Left cardiac atrium (tissue), 4 donors: ENCODE results near the gene DCDC2C. TPM values are rescaled to one million over a fixed set of nuclear protein-coding genes. Genes with fewer than 3 reads are reported as not detected.
"Not testable (repeated sequence)": the region's sequence is repeated elsewhere in the genome, so short reads cannot be mapped to it uniquely, and the experiment has no call there.

Source experiments
- ATAC-seq, 2 donors: fragments of 200-7000 bp; cut with Tn5 transposase; one replicate each; pipeline ENCODE4 v1.9.1; 2020; ENCODE audit warnings: mild to moderate bottlenecking in 2 of 2, moderate library complexity in 2 of 2
- DNase-seq: peaks from one replicate; pipeline ENCODE4 v3.0.0-alpha.2; 2020
- intact Hi-C, 2 donors: fragments of 100-400 bp; cut with DNase I; formaldehyde crosslinking; loops; one replicate each; pipeline versions ENCODE4 v1.14.1 to v1.15.1; 2022 to 2023
- total RNA-seq, 2 donors: library from RNA; stranded (reverse); fragmentation: NEBNext Ultra II Directional; extraction: Animal tissue kit (Norgen Biotek cat#: 25700); gene quantifications; one replicate each; pipeline ENCODE4 v1.2.1, GENCODE V29; 2021
- donor health status: DM: no; HTN: yes; CAD: no.
- donor health status: DM: no; HTN: yes; CAD: no; lungs with severe emphysema.
- donor health status: DM: yes; HTN: yes; CAD: no.
- donor health status: Dilated cardiomyopathy.

Gene DCDC2C
- total RNA-seq, 2 donors from 2014 or later, result not detected

- ATAC-seq (no peak), DNase-seq (no peak)
- intact Hi-C loops, result no loop called here
Observed at GRCh38 chr2:3785890-3786273, 82.5 kb downstream of the DCDC2C start.

GRCh38 chr2:3787768-3788167 is 84.4 kb downstream of the DCDC2C start:
- intact Hi-C loops, result no loop called here
- ATAC-seq, result no peak
- no peak for DNase-seq

- intact Hi-C loops, result no loop called here
- no peak for DNase-seq
- no peak for ATAC-seq
Observed at GRCh38 chr2:3789256-3789655, 85.9 kb downstream of the DCDC2C start.

- intact Hi-C loops, result no loop called here
- DNase-seq (no peak), ATAC-seq (no peak)
Observed at GRCh38 chr2:3793249-3793648, 89.9 kb downstream of the DCDC2C start.

- intact Hi-C loops, result no loop called here
- ATAC-seq (no peak), DNase-seq (no peak)
Observed at GRCh38 chr2:3801506-3801905, 98.1 kb downstream of the DCDC2C start.

GRCh38 chr2:3805201-3805939 is 102.0 kb downstream of the DCDC2C start:
- ATAC-seq, result peak in 1 of 2 donors; percentile 21
- no peak for DNase-seq
- intact Hi-C loops, result no loop called here

- intact Hi-C loops, result no loop called here
- DNase-seq, result no peak
- ATAC-seq, result no peak
Observed at GRCh38 chr2:3806168-3806567, 102.8 kb downstream of the DCDC2C start.

- no peak for ATAC-seq
- no peak for DNase-seq
- intact Hi-C loops, result no loop called here
Observed at GRCh38 chr2:3806730-3807129, 103.4 kb downstream of the DCDC2C start.

GRCh38 chr2:3807853-3808252 is 104.5 kb downstream of the DCDC2C start:
- DNase-seq, result no peak
- intact Hi-C loops, result no loop called here
- no peak for ATAC-seq

- ATAC-seq (no peak), DNase-seq (no peak)
- intact Hi-C loops, result no loop called here
Observed at GRCh38 chr2:3814706-3815245, 111.4 kb downstream of the DCDC2C start.

GRCh38 chr2:3817144-3817543 is 113.8 kb downstream of the DCDC2C start:
- DNase-seq, intact Hi-C loops, ATAC-seq: not testable (repeated sequence)

GRCh38 chr2:3823748-3824147 is 120.4 kb downstream of the DCDC2C start:
- intact Hi-C loops, result no loop called here
- ATAC-seq (no peak), DNase-seq (no peak)

GRCh38 chr2:3827673-3828575 is 124.5 kb downstream of the DCDC2C start:
- intact Hi-C loops, result loop anchor here in 1 of 2 donors (5.0 kb wide), 1 partner anchor 101 kb away; no protein-coding TSS in a partner anchor
- no peak for DNase-seq
- no peak for ATAC-seq

- ATAC-seq, result no peak
- intact Hi-C loops, result no loop called here
- no peak for DNase-seq
Observed at GRCh38 chr2:3830796-3831195, 127.4 kb downstream of the DCDC2C start.

GRCh38 chr2:3837086-3837485 is 133.7 kb downstream of the DCDC2C start:
- intact Hi-C loops, result no loop called here
- DNase-seq (no peak), ATAC-seq (no peak)

- intact Hi-C loops, result no loop called here
- ATAC-seq, result no peak
- DNase-seq, result no peak
Observed at GRCh38 chr2:3838348-3838747, 135.0 kb downstream of the DCDC2C start.

- ATAC-seq (peak in 1 of 2 donors; percentile 44), DNase-seq (no peak)
- intact Hi-C loops, result no loop called here
Observed at GRCh38 chr2:3839476-3839875, 136.1 kb downstream of the DCDC2C start.

GRCh38 chr2:3840611-3841155 is 137.3 kb downstream of the DCDC2C start:
- no peak for ATAC-seq
- no peak for DNase-seq
- intact Hi-C loops, result no loop called here

GRCh38 chr2:3847397-3848052 is 144.2 kb downstream of the DCDC2C start:
- intact Hi-C loops, result no loop called here
- no peak for DNase-seq
- no peak for ATAC-seq
